Psoas muscle (tissue), 8 donors: ENCODE measurements around the gene PRM3. TPM values are rescaled to one million over a fixed set of nuclear protein-coding genes. Genes with fewer than 3 reads are reported as not detected.

Experiments
- ATAC-seq, 4 donors: fragments of 200-7000 bp; cut with Tn5 transposase; one replicate each; pipeline ENCODE4 v1.9.1; 2020; ENCODE audit warnings: moderate library complexity in 3 of 4, mild to moderate bottlenecking in 2 of 4
- DNase-seq, 2 donors: peaks; one replicate each; pipeline ENCODE4 v3.0.0-alpha.2; 2020
- H3K27ac ChIP-seq: fragments of 200-600 bp; one replicate; pipeline ENCODE4 v1.8.0; 2022
- H3K27me3 ChIP-seq, 3 donors: fragments of 200-600 bp in 1 of 3; one replicate each; pipeline versions ENCODE4 v1.6.1 to v1.8.0; 2013 to 2022; ENCODE audit warnings: low read length in 2 of 3, mild to moderate bottlenecking in 2 of 3, moderate library complexity in 1 of 3; ENCODE audit not compliant: insufficient read depth in 3 of 3
- H3K36me3 ChIP-seq, 2 donors: fragments of 200-600 bp in 1 of 2; one replicate each; pipeline versions ENCODE4 v1.6.1 to v1.8.0; 2013 to 2022; ENCODE audit warnings: low read depth in 1 of 2, mild to moderate bottlenecking in 1 of 2, moderate library complexity in 1 of 2; ENCODE audit not compliant: insufficient read depth in 1 of 2
- H3K4me1 ChIP-seq: fragments of 200-600 bp; one replicate; pipeline ENCODE4 v1.8.0; 2022
- H3K4me3 ChIP-seq: fragments of 200-600 bp; one replicate; pipeline ENCODE4 v1.8.0; 2022; ENCODE audit warnings: mild to moderate bottlenecking
- H3K9me3 ChIP-seq: fragments of 200-600 bp; one replicate; pipeline ENCODE4 v1.8.0; 2022
- CTCF ChIP-seq: fragments of 200-600 bp; IDR thresholded peaks from one replicate; pipeline ENCODE4 v1.8.0; 2022; ENCODE audit warnings: antibody characterized with exemption
- WGBS, 3 donors: extraction: QIAGEN DNeasy Blood & Tissue Kit; methylation state at CpG; one replicate each; pipeline versions ENCODE4 v1.1.6 to v1.1.7; 2013; 5-methylcytosine and 5-hydroxymethylcytosine counted together
- intact Hi-C, 2 donors: fragments of 100-400 bp; cut with DNase I; formaldehyde crosslinking; loops; one replicate each; pipeline versions ENCODE4 v1.11.0 to v1.14.2; 2022
- polyA plus RNA-seq, 3 donors: library from polyadenylated mRNA; stranded (reverse); fragments of 200-250 nt; gene quantifications; one replicate each; pipeline ENCODE4 v1.2.3, GENCODE V29; 2013
- total RNA-seq, 4 donors: library from RNA; stranded (reverse); fragmentation: NEBNext Ultra II Directional in 2 of 4; extraction: Animal tissue kit (Norgen Biotek cat#: 25700) in 2 of 4; gene quantifications; one replicate each; pipeline versions ENCODE4 v1.2.1 to v1.2.4, GENCODE V29; 2021 to 2023
- donor health status: healthy with polysubstance abuse.
- donor health status: DM: no; HTN: no; CAD: no; lungs with moderate emphysema.
- donor health status: Bipolar disorder and iron deficiency.
- donor health status: healthy.
- donor health status: DM: yes; HTN: yes; CAD: no.
- donor health status: DM: no; HTN: no; CAD: no.
- donor health status: DM: no; HTN: no; CAD: no.
- donor health status: DM: yes; HTN: yes; CAD: no.

Gene PRM3
- total and polyA plus RNA-seq, 7 donors = not detected

- ATAC-seq (no peak), DNase-seq (no peak)
- WGBS, 3 donors = 88 to 96% (median 91%) methylated on average over 7 of the region's 7 CpGs
- TF ChIP-seq CTCF = no peak
- Histone ChIP-seq H3K27ac (no peak overlapping the region), H3K9me3 (no peaks in the 10 kb centered on the region), H3K4me1 (no peaks in the 10 kb centered on the region), H3K27me3 (no peaks in the 10 kb centered on the region), H3K36me3 (no peaks in the 10 kb centered on the region), H3K4me3 (no peak overlapping the region)
- intact Hi-C loops = no loop called here
Measured at GRCh38 chr16:11274964-11275363, 1.5 kb upstream of the PRM3 start.

- DNase-seq (no peak), ATAC-seq (no peak)
- no peak for TF ChIP-seq CTCF
- H3K36me3 ChIP-seq = no peaks in the 10 kb centered on the region
- H3K27ac ChIP-seq = no peak overlapping the region
- intact Hi-C loops = no loop called here
- H3K4me1 ChIP-seq = no peaks in the 10 kb centered on the region
- 52 to 55% (median 54%) methylated on average over 3 of the region's 3 CpGs for WGBS, 3 donors
- H3K27me3 ChIP-seq = no peaks in the 10 kb centered on the region
- no peaks in the 10 kb centered on the region for H3K9me3 ChIP-seq
- H3K4me3 ChIP-seq = no peak overlapping the region
Measured at GRCh38 chr16:11273721-11274324, 394 bp upstream of the PRM3 start.

GRCh38 chr16:11272484-11272883, 945 bp downstream of the PRM3 start:
- Histone ChIP-seq H3K36me3 (no peaks in the 10 kb centered on the region), H3K27me3 (no peaks in the 10 kb centered on the region), H3K4me1 (no peaks in the 10 kb centered on the region), H3K27ac (no peak overlapping the region), H3K4me3 (no peak overlapping the region), H3K9me3 (no peaks in the 10 kb centered on the region)
- DNase-seq (no peak), ATAC-seq (no peak)
- intact Hi-C loops = no loop called here
- 84 to 92% (median 88%) methylated on average over 6 of the region's 6 CpGs for WGBS, 3 donors
- no peak for TF ChIP-seq CTCF

GRCh38 chr16:11271610-11272009, 1.8 kb downstream of the PRM3 start:
- H3K27me3 ChIP-seq = no peaks in the 10 kb centered on the region
- H3K4me3 ChIP-seq = no peak overlapping the region
- no peaks in the 10 kb centered on the region for H3K9me3 ChIP-seq
- ATAC-seq (no peak), DNase-seq (no peak)
- H3K4me1 ChIP-seq = no peaks in the 10 kb centered on the region
- no peak overlapping the region for H3K27ac ChIP-seq
- no peak for TF ChIP-seq CTCF
- H3K36me3 ChIP-seq = no peaks in the 10 kb centered on the region
- WGBS, 3 donors = 92 to 94% (median 92%) methylated on average over 10 of the region's 10 CpGs
- intact Hi-C loops = no loop called here

GRCh38 chr16:11270602-11271162, 2.7 kb downstream of the PRM3 start:
- H3K4me1 ChIP-seq = no peaks in the 10 kb centered on the region
- no peaks in the 10 kb centered on the region for H3K27me3 ChIP-seq
- H3K36me3 ChIP-seq = no peaks in the 10 kb centered on the region
- no peak overlapping the region for H3K4me3 ChIP-seq
- H3K27ac ChIP-seq = no peak overlapping the region
- no peaks in the 10 kb centered on the region for H3K9me3 ChIP-seq
- 94 to 96% (median 95%) methylated on average over 2 of the region's 2 CpGs for WGBS, 3 donors
- no peak for TF ChIP-seq CTCF
- DNase-seq (no peak), ATAC-seq (no peak)
- intact Hi-C loops = no loop called here
